SU-DHL-6 (cell line): ENCODE measurements around the gene LSP1.

ENCODE experiments used
- CTCF ChIP-seq: fragments of 200-600 bp; sonication (generic); IDR thresholded peaks from one replicate; pipeline ENCODE4 v1.5.1; 2017; ENCODE audit warnings: antibody characterized with exemption, mild to moderate bottlenecking, low read length, moderate library complexity; ENCODE audit not compliant: insufficient read depth, poor library complexity, severe bottlenecking
- EZH2phosphoT487 ChIP-seq: fragments of 200-600 bp; sonication (generic), shearing (Covaris generic); conservative IDR thresholded peaks from 2 replicates; pipeline ENCODE4 v1.6.1; 2018; ENCODE audit warnings: mild to moderate bottlenecking, antibody characterized with exemption, low read length, moderate library complexity, mixed read lengths

GRCh38 chr11:1838077-1838425 is 14.8 kb upstream of the LSP1 start:
- TF ChIP-seq CTCF (no peak), EZH2phosphoT487 (no peak)
